GM20000 (cell line): ENCODE data around the gene GADL1.

ENCODE experiments used
- DNase-seq: peaks from one replicate; pipeline ENCODE4 v3.0.0; 2012; ENCODE audit warnings: low spot score
- CTCF ChIP-seq: IDR thresholded peaks from 2 replicates; pipeline ENCODE4 v1.5.1; 2012; ENCODE audit warnings: mild to moderate bottlenecking, control low read depth; ENCODE audit errors: extremely low read depth, missing control alignments

Gene GADL1

DNA sequence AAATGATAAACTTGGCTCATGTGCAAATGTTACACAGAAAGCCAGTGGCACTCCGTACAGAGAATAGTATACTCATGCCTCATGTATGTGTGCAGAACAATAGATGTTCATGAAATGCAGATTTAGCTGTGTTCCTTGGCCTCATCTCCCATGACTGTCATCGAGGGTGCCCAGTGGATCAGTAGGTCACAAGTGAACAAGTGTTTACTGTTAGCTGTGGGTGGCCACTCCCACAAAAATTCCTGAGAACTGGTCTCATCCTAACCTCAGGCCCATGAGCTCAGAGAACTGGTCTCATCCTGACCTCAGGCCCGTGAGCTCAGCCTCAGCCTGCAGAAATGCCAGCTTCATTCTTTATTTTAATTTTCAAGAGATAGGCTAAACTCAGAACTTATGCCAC, 124.1 kb downstream of the GADL1 start:
- no peak for TF ChIP-seq CTCF
- DNase-seq = no peak

GRCh38 chr3:30768703-30769550, 125.5 kb downstream of the GADL1 start:
- peak; percentile 56 for DNase-seq
- peak; percentile 37 for TF ChIP-seq CTCF

GRCh38 chr3:30768046-30768445, 126.4 kb downstream of the GADL1 start:
- TF ChIP-seq CTCF = no peak
- no peak for DNase-seq

DNA sequence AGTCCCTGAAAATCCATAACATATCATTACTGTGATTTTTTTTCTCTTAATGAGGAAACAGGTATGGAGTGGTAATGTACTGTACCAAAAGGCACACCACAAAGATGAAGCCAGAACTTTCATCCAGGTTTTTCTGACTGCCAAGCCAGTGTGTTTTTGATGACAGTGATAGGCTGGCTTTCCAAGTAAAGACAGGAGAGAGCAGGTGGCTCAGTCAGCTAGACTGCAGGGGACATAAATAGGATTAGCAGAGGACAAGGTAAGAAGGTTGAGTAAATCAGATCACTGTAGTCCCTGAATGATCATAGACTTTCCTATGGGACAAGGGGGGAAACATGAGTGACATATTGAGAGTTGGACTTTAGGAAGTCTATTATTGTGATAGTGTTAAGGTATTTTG, 127.9 kb downstream of the GADL1 start:
- no peak for TF ChIP-seq CTCF
- no peak for DNase-seq

- DNase-seq = no peak
- no peak for TF ChIP-seq CTCF
These were observed 129.6 kb downstream of the GADL1 start for GRCh38 chr3:30764891-30765290.

- no peak for TF ChIP-seq CTCF
- DNase-seq = no peak
These were observed 130.2 kb downstream of the GADL1 start for GRCh38 chr3:30764281-30764680.

DNA sequence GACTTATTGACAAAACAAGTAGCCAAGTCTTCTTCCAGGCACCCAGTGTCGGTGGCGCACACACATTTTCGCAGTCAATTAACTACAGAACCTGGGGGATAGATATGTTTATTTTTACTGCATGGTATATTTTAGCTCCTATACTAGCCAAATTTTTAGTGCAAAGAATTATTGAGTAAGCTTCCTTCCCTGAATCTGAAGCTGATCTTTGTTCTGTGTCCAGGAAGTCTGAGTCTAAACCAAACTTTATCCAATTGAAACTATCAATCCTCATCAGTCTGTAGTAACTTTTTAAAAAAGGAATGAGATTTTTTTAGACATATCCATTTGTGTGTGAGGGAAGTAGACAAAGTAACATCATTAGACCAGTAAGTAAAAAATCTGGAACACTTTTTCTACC, 133.1 kb downstream of the GADL1 start:
- DNase-seq = no peak
- TF ChIP-seq CTCF = no peak
